Fibroblast of skin of left quadriceps (primary cell): ENCODE results near the gene ACOXL.

Experiments used
- DNase-seq, 2 experiments: peaks; one replicate each; pipeline ENCODE4 v3.0.0-alpha.2; 2013; ENCODE audit warnings: low read depth in 2 of 2

The ACOXL gene

DNA sequence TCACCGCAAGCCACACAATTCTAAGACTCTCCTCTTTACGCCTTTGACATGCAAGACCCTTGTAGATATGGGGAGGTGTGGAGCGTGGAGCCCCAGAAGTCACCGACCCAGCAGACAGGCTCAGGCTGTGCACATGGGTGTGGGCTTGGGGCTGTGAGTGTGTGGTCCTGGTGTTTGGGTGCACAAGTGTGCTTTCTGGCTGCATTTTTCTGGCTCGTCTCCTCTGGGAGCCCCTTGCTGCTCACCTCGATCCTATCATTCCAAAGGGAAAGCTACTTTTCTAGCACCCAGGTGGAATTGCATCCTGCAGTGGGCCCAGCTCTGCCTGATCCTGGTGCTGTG lies 143.0 kb downstream of the ACOXL start:
- no peak for DNase-seq

DNA sequence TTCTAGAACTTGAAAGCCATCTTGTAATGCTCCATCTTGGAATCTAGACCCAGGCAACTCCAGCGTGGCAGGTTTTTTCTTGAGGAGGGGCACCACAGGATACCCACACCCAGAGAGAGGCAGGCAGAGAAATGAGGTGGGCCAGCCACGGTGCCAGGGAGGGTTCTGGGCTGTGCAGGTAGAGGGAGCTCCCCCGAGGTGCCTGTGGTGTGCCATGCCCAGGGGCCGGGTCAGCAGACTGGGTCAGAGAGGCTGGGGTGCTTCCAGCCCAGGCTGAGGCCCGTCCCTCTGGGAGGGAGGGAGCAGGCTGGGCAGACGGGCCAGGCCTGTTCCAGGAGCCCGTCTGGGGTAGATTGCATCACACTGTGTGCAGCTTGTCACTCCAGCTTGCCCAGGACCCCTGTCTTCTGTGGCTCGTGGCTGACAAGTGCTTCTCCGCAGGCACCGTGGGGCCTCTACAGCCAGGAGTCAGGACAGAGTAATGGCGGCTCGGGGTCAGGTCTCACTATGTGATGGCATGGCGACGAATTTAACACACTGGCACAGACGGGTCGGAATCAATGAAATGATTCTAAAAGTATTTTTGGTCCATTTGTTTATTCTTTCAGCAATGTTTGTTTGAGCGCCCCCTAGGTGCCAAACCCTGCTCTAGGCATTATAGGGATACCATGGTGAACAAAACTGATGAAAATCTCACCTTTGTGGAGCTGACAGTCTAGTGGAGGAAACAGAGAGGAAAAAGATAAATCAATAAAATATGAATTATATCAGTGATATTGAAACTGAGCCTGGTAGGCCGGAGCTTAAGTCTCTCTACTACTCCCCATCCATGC lies 144.0 kb downstream of the ACOXL start:
- no peak for DNase-seq

DNA sequence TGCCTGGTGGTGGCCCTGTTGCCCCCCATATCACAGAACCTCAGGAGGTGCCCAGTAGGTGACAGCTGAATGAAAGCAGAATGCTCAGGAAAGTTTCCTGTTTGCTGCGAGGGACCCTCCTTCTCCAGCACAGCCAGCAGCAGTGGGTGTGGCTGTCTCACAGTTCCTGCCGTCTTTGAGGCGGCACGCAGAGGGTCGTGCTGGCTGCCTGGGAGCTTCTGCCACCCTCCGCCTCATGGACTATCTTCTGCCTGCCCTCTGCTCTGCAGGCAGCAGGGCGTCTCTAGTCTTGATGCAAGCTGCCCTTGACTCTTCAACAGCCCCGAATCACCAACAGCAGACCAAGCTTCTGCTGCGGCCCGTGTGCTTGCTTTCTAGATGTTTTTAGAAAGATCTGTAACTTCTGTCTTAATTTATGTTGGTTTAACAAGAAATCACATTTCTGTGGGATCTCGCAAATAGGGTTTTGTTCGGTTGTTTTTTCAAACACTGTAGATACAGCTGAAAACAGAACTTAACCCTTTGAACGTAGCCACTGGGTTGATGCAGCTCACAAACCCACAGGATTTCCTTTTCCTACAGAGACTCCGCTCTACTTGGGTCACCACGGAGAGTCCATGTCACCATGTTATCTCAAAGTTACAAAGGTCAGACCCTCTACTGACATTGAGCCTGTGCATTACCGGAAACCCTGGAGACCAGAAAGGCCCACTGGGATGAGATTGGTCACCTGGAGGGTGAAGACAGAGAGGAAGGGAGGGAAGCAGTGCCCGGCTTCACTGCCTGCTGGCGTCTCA lies 144.9 kb downstream of the ACOXL start:
- DNase-seq, result no peak

DNA sequence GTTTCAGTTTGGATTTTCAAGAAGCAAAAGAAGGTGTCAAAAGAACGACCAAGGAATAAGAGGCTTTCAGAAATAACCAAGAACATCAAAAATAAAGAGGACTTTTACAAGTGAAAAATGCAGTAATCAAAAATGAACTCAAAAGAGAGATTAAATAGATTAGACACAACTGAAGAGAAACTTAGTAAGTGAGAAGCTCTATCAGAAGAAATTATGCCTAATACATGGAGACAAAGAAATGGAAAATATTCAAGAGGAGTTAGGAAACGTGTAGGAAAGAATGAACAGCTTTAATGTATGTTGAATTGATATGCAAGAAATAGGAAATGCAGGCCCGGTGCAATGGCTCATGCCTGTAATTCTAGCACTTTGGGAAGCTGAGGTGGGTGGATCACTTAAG lies 145.8 kb downstream of the ACOXL start:
- DNase-seq, result no peak

DNA sequence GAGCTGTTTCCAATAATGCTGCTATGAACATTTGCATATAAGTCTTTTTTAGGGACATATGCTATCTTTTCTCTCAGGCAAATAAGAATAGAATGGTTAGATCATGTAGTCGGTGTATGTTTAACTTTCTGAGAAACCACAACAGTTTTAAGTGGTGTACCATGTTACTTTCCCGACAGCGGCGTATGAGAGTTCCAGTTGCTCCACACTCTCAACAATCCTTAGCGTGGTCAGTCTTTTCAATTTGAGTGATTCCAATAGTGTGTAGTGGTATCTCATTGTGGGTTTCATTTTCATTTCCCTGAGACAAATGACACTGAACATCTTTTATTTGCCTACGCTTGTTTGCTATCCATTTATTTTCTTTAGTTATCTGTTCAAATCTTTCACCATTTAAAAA lies 149.5 kb downstream of the ACOXL start:
- no peak for DNase-seq

DNA sequence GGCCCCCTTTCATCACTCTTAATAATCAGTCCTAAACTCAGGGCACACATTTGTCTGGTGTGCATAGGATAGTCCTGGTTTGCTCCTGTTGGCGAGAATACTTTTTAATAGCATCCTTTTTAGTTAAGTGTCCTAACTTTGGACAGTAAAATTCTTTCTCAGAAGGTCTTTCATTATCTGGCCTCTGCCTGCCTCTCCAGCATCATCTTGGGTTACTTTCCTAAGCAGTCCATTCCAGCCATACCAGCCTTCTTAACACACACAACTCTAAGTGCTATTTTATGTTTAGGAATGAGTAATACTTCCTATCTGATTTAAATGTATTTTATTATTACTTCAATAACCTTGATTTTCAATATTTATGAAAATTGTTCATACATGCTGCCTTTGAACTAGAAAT lies 151.0 kb downstream of the ACOXL start:
- DNase-seq, result no peak

DNA sequence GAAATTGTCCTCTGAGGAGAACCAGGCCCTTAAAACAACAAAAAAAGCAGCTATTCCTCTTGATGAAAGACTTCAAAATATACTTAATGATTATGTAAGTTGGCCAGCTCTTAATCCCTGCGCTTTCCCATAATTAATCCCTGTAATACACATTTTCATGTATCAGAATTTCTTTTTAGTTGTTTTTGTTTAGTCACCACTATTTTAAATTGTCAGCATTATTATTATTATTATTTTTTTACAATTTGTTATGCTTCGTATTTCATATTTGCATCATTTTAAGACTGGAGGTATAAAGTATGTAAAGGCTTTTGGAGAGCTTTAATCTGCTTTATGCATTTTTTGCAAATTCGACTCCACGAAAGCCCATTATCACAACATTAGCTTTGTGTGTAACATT lies 152.9 kb downstream of the ACOXL start:
- DNase-seq, result no peak

DNA sequence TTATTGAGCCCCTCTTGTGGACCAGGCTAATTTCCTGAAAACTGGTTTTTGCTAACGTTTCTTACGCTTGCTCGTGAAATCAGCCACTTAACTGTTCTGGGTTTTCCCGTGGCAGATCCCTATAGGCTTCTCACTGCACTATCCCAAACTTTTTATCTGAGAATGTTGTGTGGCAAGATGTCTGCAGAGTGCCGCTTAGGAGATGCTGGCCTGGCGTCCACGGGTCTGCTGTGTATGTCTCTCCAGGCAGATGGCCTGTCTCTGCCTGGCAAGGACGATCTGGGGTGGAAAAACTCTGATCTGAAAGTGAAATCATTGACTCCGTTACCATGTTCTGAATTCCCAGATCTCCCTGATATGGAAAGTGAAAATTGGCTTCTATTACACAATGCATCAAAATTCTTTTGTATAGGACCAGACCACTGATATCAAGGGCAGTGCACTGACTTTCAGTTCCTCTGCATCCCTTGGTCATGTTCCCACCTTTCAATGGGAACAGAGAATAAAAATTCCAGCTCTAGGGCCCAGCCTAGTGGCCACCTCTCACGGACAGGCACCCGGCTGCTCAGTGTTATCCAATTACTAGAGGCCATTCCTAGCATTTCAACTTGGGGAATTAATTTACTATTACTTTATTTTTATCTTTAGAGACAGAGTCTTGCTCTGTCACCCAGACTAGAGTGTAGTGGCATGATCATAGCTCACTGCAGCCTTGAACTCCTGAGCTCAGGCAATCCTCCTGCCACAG lies 154.6 kb downstream of the ACOXL start:
- no peak for DNase-seq

DNA sequence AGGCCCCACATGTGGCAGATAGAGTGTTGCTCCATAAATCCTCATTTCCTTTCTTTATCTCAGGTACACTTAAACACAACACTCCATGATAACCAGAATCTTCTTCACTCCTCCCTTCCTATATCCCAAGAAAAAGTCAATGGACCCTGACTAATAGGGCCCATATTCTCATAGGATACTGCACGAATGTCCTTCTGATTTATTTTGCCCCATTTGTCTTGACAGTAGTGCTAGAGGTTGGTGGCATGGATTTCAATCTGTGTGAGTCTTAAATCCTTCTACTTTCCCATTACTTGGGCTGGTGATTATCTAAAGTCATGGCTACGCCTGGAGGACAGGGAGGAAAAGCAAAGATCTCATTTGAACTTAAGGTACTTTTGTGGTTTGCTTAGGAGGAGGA lies 156.0 kb downstream of the ACOXL start:
- DNase-seq, result no peak

DNA sequence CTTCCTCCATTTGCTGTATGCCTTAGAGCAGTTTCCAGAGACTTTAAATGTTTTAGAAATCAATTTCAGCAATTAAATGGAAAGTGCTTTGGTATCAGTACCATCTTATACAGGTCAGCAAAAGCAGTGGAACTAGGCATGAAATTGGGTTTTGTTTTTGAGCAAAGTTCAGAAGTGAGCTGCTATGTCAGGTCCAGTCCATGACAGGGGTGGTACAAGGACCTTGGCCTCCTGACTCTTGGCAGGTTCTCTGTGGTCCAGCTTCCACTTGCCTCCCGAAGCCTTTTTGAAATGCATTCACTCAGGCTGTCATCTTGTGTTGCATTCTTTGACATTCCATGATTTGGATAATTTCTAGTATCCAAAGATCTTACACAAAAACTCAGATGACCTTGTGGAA lies 159.3 kb downstream of the ACOXL start:
- DNase-seq, result no peak

DNA sequence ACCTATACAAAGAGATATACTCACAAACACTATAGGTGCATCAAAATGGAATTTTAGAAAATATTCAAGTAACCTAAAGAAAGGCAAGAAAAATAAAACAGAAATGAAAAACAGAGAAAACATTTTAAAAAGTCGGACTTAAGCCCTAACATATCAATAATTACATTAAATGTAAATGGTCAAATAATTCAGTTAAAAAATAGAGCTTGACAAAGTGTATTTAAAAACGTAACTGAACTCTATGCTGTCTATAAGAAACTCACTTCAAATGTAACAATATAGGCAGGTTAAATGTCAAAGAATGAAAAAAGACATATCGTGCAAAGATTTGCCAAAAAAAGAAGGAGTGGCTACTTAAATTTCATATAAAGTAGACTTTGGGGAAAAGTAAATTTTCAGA lies 163.9 kb downstream of the ACOXL start:
- no peak for DNase-seq

DNA sequence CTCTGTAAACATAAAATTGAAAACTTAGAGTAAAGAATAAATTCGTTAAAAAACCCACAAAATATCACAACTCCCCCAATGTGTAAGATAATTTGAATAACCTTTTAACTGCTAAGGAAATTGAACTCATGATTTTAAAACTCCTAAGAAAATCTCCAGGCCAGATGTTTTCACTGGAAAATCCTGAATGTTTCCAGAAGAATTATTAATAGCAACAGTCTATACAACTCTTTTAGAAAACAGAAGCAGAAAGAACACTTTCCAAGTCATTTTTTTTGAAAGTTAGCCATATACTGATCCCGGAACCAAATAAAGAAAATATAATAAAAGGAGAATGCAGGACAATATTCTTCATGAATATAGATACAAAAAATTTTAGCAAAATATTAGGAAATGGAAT lies 165.6 kb downstream of the ACOXL start:
- DNase-seq, result no peak

DNA sequence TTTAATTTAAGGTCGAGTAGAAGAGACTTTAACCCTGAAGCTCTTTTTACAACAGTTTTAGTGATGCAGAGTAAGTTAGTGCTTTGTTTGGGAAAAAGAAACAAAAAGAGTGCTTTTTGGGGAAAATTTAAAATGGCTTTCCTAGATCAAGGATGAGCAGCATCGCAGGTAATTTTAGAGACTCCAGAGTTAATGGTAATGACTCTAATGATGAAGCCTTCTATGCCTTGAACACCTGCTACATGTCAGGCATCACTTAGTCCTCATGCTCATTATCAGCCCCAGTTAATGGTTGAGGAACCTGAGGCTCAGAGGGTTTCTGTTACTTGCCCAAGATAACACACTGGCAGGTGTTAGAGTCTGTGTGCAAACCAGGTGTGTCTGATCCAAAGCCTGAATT lies 167.8 kb downstream of the ACOXL start:
- DNase-seq, result no peak

DNA sequence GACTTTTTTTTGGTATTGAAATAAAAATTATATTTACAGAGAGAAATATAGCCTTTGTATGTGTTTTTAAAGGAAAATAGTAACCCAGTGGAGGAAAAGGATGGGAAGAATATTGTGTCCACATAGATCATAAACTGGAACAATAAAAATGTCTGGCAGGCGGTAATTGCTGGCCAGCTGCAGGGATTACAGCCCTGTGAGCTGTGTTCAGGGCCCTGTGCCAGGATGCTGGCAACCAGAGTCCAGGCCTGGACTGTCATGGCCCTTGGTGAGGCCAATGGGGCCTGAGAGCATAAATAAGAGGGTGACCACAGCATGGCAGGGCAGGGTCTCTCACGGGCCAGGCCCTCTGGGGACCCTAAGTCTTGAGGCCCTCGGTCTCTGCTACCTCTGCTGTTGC lies 171.2 kb downstream of the ACOXL start:
- no peak for DNase-seq

DNA sequence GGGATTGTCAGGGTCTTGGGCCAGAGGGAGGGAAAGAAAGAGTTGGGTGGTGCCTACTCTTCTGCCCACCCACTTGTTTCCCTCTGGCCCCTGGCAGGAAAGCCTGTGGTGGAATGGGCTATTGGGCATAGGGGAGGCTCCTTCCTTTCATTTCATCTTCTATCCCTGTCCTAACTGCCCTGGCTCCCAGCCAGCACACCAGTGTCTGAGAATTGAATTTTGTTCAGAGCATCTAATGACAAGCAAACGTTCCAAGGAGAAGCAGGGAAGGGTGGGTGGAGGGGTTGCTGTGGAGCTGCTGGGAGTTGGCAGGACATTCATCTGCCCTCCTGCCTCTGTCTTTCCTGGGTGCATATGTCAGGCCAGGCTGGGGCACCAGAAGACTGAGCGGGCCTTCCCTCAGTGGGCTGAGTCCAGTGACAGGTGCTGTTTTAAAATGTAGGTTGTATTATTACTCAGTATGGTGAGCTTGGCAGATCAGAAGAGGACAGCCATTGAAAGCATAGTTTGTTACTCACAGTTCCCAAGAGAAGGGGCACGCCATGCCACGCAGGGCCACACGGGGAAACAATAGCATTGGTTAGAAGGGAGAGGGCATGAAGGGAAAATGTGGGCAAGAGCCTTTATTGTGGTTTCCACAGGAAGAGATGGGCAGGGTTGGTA lies 171.9 kb downstream of the ACOXL start:
- DNase-seq, result no peak

DNA sequence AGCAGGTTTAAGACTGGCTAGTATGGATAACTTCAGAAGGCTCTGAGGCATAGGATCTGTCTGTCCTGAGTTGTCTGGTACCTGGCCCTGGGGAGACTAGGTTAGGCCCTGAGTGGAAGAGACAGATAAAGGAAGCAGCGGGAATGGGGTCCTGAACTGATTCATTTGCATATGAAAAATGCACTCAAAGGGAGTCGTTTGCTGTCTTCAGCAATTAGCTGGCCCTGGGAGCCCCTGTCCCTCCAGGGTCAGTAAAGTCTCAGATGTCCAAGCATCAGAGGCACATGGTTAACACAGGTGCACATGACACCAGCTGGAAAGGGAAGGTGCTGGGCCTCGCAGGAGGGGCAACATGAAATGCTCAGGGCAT lies 172.4 kb downstream of the ACOXL start:
- no peak for DNase-seq

DNA sequence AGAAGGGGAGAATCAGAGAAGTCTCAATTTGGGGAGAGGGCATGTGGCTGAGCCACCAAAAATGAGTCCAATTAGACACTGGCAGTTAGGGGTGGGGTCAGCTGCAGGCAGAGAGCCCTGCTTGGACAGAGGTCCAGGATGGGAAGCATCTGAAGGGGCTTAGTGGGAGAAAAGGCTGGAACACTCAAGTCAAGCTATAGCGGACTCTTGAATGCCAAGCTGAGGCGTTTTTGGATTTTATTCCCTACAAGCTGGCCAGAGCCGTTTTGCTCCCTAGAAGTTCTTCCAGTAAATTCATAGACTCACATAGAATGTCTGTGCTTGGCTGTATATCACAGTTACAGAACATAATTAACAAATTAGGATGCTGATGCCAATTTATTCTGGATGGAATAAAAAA lies 172.8 kb downstream of the ACOXL start:
- no peak for DNase-seq

DNA sequence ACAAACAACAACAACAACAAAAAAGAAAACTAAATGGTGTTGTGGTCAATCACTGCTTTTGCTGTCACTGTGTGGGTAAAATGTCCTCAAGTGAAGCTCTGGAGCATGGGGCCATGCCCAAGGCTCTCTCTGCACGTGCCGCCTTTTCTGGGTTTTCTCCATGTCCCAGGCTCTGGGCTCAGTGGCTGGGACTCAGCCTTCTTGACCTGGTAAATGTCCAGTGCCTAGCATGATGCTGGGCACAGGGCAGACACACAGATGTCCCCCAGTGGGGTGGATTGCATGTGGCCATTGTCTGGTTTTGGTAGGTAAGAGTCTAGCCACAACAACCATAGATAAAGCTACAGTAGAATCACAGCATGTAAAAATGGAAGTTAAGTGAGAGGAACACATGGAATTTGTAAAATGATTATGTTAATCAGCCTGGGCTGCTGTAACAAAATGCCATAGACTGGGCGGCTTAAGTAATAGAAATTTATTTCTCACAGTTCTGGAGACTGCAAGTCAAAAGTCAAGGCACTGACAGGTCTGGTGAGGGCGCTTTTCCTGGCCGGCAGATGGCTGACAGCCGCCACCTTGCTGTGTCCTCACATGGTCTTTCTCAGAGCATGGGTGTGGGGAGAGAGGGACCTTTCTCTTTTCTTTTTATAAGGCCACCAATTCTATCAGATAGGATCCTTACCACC lies 174.4 kb downstream of the ACOXL start:
- DNase-seq, result no peak

DNA sequence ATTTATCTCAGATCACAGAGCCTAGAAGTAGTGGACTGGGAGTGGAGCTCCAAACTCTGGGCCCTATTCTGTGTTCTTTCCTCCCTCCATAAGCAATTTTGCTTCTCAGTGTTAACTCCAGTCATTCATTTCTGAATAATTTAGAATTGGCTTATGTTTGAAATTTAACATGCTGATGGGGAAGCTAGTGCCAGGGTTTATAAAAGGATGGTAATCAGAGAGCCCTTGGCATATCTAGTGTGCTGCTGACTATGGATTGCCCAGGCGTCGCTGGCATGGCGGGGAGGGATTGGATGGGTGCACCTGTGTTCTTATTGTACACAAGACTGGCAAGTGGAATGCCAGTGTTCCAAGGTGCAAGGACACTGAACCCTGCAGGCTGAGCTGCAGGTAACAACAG lies 177.1 kb downstream of the ACOXL start:
- no peak for DNase-seq

DNA sequence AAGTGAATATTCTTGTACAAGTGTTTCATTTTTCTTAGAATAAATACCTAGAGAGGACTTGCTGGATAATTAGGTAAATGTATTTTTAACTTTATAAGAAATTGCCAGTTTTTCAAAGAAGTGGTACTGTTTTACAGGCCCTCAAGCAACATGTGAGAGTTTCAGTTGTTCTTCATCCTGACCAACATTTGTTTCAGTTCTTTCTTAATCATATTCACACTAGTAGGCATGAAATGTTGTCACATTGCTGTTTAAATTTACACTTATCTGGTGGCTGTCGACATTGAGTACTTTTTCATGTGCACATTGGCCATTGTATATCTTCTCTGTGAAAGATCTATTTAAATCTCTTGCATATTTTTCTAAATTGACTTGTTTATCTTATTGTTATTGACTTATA lies 178.1 kb downstream of the ACOXL start:
- DNase-seq, result no peak

DNA sequence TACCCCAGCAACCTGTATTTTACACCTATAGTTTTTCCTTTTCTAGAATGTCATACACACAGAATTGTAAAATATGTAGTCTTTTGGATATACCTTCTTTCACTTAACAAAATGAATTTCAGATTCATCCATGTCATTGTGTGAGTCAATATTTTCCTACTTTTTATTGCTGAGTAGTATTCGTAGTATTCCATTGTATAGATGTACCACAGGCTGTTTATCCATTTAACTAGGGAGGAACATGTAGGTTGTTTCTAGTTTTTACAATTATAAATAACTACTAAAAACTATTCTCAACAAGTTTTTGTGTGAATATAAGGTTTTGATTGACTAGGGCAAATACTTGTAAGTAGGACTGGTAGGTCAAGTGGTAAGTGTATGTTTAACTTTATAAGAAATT lies 187.4 kb downstream of the ACOXL start:
- no peak for DNase-seq

DNA sequence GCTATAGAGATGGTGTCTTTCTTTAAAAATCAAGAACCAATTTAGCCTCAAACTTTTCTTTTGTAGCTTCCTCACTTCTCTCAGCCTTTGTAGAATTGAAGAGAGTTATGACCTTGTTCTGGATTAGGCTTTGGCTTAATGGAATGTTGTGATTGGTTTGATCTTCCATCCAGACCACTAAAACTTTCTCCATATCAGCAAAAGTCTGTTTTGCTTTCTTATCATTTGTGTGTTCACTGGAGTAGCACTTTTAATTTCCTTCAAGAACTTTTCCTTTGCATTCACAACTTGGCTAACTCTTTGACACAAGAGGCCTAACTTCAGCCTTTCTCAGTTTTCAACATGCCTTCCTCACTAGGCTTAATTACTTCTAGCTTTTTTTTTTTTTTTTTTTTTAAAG lies 193.1 kb downstream of the ACOXL start:
- no peak for DNase-seq
